HG03280 (cell line): ENCODE measurements around the gene NASP.
A peak's percentile ranks its signal among the peaks of the same experiment; 100 is the strongest.
"Not testable (repeated sequence)": the region's sequence is repeated elsewhere in the genome, so short reads cannot be mapped to it uniquely, and the experiment has no call there.

ENCODE experiments used
- ATAC-seq: cut with Tn5 transposase; IDR thresholded peaks from one replicate; pipeline ENCODE4 v1.9.1; 2021; ENCODE audit warnings: mild to moderate bottlenecking, moderate library complexity; ENCODE audit not compliant: unreplicated experiment

The NASP gene

DNA sequence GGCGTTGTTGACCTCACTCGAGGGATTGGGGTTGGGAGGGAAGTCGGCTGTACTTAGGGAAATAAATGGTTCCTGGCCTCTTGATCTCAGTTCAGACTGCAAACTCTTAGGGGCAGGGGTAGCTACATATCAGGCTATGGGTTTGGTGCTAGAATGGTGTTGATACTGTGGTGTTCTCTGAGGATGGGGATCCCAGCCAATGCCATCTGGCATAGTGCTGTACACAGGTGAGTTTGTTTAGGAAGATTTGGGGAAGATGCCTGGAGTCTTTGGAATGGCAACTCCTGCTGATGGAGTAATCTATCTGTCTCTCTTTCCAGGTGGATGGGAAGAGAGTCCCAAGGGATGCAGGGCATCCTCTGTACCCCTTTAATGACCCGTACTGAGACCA, 14.3 kb upstream of the NASP start:
- ATAC-seq: no peak

DNA sequence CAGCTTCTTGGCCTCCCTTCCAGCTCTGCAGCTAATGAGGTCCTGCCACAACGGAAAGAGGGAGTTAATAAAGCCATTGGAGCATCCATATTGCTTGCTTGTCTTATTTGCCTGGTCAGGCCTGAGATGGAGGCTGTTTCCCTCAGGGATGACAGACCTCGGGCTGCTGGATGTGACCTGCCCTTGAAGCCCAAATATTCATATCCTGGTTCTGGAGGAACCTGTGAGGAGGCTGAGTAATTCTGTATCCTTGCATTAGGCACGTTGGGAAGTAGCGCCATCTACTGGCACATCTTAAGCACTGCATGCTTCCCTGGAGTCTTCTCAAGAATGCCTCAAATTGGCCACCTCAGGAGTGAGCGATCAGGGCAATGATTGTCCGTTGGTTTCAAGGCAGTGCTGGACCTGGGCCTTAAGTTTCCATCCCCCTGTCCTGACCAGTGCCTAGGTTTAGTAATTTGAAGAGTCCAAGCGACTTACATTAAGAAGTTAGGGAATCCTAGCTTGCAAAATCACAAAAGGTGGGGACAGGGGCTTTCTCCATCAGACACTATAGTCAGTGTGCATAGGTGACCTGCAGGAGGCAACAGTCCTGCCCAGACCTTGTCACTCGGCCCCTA, 13.8 kb upstream of the NASP start:
- no peak for ATAC-seq

DNA sequence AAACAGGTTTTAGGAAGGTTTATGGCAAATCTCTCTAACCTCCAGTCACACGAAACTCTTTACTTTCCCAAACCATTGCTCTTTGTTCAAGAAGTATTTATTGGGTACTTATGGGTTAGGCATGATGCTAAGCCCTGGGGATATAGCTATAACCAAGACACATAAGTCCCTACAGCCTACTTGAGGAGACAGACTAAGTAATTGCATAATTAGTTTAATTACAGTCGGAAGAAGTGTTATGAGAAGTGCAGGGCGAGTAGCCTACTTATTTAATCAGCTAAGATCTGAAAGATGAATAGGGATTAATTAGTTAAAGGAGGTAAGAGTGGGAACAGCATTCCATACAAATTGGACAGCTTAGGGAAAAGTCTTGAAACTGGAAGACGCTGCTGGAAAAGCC, 13.2 kb upstream of the NASP start:
- no peak for ATAC-seq

DNA sequence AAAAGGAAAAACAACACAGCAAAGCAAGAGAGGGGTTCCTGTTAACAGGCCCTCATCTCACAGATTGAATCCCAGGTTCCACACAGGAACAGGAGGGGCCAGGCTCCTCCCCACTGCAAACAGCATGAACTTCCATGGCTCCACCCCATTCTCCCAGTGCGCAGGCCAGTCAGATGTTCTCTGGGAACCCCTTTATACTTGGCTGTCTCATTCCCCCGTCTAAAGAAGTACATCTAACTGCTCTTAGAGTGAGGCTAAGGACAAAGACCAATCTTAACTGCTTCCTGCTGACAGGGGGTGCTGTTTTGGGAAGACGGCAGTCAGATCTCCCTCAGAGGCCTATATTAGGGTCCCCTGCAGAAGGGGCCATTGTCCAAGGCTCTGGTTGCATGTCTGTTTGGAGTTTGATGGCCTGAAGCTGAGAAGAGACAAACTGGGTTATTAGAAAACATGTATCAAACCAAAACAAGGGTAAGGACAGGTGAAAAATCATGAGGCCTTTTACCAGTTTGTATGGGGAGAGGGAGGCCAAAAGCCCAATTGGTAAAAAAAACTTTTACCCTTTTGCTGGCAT, 10.5 kb upstream of the NASP start:
- no peak for ATAC-seq

DNA sequence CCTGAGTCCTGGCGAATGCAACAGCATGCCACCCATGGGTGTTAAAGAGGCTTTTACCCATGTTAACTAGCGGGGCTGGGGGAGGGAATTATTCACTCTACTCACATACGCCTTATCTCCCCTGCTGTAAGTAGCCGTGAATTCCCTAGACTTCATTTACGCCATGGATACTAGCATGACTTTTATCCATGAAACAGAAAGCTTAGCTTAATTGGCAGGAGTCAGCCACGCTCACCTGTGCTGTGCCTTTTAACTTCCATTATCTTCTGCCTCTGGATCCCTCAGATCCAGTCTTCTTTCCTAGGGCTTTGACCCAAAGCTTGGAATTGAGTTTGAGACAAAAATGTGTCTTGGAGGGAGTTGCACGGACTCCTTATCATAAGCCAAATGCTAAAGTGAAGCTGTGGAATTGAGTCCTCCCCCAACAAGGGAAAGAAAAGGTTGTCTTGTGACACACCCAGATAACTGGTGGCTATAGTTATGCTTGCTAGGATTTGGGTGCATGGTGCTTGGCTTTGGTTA, 9.7 kb upstream of the NASP start:
- no peak for ATAC-seq

DNA sequence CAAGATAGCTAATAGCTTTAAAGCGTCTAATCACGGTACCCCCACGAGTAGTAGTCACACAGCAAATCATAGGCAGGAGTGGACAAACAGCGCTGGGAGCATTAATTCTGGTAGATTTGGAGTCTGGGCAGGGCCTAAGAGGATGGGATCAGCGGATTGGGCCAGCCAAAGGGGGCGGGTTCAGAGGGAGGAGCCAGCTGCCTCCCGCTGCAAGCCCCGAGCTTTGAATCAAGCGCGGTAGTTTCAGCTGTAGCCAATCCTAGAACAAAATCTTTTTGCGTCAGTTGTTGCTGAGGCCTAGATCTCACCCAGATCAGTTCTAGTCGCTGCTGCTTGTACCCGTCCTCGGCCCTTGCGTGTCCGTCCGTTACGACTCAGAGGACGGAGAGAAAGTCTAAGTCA, 576 bp upstream of the NASP start:
- ATAC-seq: peak; percentile 72

DNA sequence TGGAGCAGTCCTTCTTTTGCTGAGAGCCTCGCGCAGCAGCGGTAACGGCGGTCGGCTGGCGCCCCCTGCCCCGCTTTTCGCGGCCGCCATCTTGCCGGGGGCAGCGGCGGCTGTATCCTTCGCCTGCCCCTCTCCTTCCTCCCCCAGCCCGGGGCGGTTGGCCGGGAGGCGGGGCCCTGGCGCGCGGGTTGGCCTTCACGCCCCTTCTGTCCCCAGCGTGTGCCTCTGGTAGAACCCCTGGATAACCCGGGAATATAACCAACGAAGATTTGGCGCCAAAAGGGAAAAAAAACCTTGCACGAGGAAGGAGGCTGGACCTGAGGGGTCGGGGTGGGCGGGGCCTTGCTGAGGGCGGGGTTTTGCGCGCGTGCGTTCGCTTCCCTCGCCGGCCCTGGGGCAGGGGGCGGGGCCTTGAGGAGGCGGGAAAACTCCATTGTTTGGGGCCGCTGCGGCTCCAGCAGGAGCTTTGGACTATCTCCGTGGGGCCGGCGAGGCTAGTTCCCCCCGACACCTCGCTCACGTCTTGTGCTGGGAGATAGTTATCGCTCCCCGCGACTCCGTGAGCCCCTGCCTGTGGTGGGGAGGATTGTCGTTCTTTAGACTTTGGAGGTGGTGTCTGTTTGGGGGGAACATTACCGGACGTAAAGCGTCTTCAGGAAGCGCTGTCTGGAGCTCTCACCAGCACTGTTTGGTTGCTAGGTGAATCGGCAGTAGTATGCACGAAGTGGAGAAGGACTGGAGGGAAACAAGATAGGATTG, 689 bp downstream of the NASP start:
- peak; percentile 43 for ATAC-seq

DNA sequence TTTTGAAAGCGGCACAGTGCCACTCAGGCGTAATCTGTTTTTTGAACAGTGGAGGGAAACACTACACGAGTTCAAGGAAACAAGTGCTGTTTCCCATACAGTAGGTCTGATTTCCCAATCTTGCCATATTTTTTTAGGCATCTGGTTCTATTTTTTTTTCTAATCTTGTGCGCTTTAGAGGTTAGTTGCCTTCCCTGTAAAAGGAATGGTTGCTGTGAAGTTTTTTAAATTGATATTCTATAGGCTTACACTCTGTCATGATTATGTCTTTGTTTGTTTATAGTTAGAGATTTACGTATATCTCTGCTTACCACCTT, 1.2 kb downstream of the NASP start:
- ATAC-seq: no peak

DNA sequence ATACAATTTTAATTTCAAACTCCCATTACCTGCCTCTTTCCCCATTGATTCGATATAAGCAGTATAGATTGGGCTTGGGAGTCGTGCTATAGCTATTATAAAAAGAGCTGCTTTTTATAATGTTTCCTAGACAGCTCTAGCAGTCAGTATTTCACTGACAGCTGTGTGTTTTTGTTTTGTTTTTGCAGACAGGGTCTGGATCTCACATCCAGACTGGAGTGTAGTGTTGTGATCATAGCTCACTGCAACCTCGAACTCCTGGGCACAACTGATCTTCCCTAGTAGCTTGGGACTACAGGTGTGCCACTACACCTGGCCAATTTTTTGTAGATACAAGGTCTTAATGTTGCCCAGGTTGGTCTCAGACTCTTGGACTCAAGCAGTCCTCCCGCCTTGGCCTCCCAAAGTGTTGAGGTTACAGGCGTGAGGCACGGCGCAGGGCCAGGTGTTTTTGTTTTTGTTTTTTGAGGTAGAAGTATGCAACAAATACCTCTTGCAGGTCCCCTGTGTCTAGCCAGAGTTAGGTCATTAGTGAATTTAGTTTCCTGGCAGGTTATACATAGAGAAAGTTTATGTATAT, 1.7 kb downstream of the NASP start:
- ATAC-seq: no peak

DNA sequence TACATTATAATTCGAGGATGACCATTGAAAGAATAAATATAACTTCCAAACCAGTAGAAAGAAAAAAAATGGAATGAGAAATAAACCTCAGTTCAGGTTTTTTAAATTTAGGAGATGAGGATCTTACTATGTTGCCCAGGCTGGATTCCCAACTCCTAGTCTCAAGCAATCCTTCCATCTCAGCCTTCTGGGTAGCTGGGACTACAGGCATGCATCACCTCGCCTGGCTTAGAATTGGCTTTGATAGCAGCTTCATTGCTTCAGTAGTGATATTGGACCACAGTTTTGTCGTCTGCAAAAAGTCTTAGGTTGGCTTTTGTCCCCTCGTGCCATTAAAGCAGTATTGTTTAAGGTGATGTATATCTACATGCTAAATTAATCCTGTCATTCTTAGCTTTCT, 2.9 kb downstream of the NASP start:
- no peak for ATAC-seq

DNA sequence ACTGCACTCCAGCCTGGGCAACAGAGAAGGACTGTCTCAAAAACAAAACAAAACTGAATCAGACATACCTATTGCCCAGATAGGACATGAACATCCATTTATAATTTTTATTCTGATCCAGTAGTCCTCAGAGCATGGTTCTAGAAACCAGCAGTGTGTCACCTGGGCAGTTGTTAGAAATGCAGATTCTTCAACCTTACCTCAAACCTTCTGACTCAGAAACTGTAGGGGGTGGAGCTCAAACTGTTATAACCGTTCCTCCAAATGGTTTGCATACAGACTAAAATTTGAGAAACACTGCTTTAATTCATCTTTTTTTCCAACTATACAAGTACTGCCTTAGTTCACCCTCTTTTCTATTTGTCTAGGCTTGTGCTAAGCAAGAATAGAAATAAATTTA, 6.0 kb downstream of the NASP start:
- ATAC-seq: no peak

DNA sequence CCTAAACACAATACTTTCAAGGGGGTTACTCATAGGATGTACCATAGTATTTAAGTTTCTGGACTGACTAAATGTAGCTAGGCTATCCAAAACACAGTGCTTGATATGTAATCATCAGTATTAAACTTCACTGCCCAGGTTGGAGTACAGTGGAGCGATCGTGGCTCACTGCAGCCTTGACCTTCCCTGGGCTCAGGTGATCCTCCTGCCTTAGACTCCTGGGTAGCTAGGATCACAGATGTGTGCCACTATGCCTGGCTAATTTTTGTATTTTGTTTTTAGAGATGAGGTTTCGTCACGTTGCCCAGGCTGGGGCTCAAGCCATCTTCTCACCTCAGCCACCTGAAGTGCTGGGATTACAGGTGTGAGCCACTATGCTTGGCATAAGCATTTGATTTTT, 10.6 kb downstream of the NASP start:
- no peak for ATAC-seq

DNA sequence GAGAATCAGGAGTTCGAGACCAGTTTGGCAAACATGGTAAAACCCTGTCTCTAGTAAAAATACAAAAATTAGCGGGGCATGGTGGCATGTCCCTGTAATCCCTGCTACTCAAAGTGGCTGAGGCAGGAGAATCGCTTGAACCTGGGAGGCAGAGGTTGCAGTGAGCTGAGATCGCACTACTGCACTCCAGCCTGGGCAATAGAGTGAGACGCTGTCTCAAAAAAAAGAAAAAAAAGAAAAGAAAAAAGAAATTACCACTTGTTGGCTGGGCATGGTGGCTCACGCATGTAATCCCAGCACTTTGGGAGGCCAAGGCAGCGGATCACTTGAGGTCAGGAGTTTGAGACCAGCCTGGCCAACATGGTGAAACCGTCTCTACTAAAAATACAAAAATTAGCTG, 12.9 kb downstream of the NASP start:
- not testable (repeated sequence) for ATAC-seq

DNA sequence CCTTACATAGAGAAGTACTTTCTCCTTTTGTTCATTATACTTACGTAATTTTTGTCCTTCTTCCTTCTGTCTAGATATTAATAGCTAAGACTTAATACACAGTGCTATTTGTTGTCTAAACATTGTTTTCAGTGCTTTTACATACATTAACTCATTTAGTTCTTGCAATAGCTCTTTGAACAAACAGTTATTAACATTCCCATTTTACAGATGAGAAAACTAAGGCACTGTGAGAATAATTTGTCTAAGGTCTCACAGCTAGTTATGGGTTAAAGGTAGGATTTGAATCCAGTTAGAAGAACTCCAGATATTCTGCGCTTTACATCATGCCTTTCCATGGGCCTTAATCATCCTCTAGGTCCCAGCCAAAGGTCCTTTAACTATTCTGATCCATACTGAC, 20.4 kb downstream of the NASP start:
- ATAC-seq: no peak

DNA sequence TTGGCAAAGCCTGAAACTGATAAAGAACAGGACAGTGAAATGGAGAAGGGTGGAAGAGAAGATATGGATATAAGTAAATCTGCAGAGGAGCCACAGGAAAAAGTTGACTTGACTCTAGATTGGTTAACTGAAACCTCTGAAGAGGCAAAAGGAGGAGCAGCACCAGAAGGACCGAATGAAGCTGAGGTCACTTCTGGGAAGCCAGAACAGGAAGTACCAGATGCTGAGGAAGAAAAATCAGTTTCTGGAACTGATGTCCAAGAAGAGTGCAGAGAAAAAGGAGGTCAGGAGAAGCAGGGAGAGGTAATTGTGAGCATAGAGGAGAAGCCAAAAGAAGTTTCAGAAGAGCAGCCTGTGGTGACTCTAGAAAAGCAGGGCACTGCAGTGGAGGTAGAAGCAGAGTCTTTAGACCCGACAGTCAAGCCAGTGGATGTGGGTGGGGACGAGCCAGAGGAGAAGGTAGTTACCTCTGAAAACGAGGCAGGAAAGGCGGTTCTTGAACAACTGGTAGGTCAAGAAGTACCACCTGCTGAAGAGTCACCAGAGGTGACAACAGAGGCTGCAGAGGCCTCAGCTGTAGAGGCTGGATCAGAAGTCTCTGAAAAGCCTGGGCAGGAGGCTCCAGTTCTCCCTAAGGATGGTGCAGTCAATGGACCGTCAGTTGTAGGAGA, 23.7 kb downstream of the NASP start:
- ATAC-seq: no peak

DNA sequence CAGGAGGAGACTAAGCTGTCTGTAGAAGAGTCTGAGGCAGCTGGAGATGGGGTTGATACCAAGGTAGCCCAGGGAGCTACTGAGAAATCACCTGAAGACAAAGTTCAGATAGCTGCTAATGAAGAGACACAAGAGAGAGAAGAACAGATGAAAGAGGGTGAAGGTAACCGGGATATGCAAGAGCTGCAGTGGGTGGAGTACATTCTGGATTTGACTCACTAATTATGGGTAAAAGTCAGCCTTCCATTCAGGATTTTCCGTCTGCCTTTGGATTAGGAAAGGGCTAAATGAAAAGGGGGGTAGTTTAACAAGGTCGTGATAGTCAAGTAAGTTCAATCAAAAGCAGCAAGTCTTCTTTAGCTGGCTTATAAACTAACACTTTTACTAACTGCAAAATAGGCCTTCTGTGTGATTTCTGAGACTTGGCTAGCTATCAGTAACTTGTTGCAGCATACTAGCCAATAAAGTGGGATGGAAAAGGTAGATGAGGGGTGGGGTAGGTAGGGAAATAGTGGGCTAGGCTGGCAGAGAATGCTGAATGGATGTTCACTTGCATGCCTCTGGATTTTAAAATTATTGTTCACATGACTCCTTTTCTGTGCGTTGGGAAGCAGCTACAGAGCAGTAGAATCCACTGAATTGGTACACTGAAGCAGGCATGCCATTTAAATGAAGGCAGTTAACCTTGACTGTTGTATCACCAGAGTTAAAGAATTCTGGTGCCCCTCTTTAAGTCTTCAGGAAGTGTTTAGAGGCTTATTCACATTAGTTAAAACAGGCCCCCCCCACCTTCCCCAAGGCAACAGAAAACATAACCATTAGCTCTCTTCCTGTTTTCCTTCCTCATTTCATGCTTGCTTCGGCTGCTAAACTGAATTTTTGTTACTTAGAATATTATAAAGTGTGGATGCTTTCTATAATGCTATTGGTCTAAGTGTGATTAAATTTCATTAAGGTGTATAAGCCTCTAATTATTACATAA, 24.6 kb downstream of the NASP start:
- no peak for ATAC-seq

DNA sequence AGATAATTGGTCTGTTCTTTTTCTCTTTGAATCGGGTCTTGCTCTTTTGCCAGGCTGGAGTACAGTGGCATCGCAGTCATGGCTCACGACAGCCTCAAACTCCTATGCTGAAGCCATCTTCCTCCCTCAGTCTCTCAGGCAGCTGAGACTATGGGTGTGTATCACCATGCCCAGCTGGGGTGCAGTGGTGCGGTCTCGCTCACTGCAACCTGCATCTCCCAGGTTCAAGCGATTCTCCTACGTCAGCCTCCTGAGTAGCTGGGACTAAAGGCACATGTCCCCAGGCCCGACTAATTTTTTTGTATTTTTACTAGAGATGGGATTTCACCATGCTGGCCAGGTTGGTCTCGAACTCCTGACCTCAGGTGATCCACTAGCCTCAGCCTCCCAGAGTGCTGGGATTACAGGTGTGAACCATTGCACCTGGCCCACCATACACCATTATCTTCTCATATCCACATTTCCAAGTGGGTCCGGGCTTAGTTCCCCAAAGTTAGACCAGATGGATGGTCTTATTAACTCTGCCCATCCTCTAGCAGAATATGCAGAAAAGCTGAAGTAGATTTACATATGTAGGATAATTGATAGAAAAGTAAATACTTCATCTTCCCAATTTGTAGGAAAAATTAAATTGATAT, 26.9 kb downstream of the NASP start:
- no peak for ATAC-seq

DNA sequence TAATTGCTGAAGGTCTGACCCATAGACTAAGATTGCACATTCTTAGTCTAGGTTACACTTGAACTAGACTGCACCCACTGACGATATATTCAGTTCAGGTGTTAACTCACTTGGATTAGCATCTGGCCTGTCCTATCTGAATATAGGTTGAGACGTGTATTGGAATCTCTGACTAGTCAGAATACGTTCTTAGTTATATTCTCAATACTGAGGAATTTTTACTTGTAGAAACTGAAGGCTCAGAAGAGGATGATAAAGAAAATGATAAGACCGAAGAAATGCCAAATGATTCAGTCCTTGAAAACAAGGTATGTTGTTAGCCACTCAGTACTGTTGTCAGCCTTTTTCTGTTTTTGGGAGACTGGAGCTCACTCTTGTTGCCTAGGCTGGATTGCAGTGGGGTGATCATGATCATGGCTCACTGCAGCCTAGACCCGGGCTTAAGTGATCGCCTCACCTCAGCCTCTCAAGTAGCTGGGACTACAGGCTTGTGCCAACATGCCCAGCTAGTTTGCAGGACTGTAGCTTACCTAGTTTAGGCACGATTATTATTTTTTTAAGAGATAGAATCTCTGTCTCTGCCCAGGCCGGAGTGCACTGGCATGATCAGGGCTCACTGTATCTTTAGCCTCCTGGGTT, 29.2 kb downstream of the NASP start:
- no peak for ATAC-seq

DNA sequence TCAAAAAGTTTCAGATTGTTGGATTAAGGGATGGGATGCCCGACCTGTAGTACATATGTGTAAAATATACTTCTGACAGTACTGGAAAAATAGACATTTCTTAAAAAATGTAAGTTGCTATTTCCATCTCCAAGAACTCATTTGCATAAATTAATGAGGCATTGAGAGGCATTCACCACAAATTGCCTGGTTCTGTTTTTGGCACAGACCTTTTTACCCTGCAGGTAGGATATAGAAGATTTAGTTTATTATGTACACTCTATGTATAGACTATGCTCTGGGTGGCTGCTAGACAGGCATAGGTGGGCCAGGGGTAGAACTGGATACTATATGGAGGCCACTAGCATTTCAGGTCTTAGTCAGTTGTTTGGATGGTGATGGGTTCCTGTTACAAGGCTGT, 32.0 kb downstream of the NASP start:
- no peak for ATAC-seq
